ENCODE data around the gene TTYH1. TPM values are rescaled to one million over a fixed set of nuclear protein-coding genes. Genes with fewer than 3 reads are reported as not detected.

Gene TTYH1
- total and polyA plus RNA-seq, 2 donors (not counting 3 experiments of a cell fraction or from before 2014, with no cell fraction given) = not detected

DNA sequence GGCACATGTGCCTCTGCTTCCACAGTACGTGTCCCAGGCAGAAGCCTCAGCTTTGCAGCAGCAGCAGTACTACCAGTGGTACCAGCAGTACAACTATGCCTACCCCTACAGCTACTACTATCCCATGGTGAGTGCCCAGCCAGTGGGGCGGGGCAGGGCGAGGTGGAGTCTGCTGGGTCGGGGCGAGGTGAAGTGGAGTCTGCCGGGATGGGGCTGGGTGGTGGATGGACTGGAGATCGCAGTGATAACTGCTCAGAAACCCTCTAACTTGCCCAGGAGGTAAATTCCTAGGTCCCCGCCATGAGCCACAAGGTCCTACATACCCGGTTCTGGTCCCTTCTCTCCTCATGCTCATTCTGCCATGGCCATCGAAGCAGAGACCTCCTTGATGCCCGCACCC lies 37.4 kb downstream of the TTYH1 start:
- Histone ChIP-seq H3K4me2 (ENCODE audit: insufficient read depth, low read length) (no peak overlapping the region), H3K4me1 (ENCODE audit: control insufficient read depth, extremely low read depth, insufficient read depth, low read length) (peaks cover 17% of the 10 kb centered on the region), H3K27ac (ENCODE audit: insufficient read depth, low read depth, low read length) (no peak overlapping the region), H3K4me3 (replicated peaks in 1 of 3; ENCODE audit: insufficient read depth in 1 of 3, low read depth in 1 of 3, low read length in 3 of 3) (no peak overlapping the region), H3K36me3 (ENCODE audit: control insufficient read depth in 2 of 2, extremely low read depth in 1 of 2, insufficient read depth in 2 of 2, low read length in 2 of 2) (peaks cover 48 to 65% of the 10 kb centered on the region in 2 experiments), H3K27me3 (ENCODE audit: control insufficient read depth in 2 of 2, insufficient read depth in 2 of 2, low read length in 2 of 2) (no peaks in the 10 kb centered on the region), H2AFZ (ENCODE audit: low read depth, low read length) (no peak overlapping the region), H3K9me3 (replicated peaks; ENCODE audit: control insufficient read depth, insufficient read depth, low read length) (no peaks in the 10 kb centered on the region), H3K9ac (replicated peaks; ENCODE audit: extremely low read depth, insufficient read depth, low read length) (no peak overlapping the region), H3K9me1 (replicated peaks; ENCODE audit: control insufficient read depth, extremely low read depth, insufficient read depth, low read length) (no peaks in the 10 kb centered on the region), H4K20me1 (replicated peaks; ENCODE audit: control insufficient read depth, extremely low read depth, insufficient read depth, low read length) (peaks cover 11% of the 10 kb centered on the region), H3K79me2 (ENCODE audit: control insufficient read depth, insufficient read depth, low read length) (peaks cover 86% of the 10 kb centered on the region)
- ChIA-PET CTCF (no interaction called here), POLR2A (no interaction called here)
- TF ChIP-seq POLR2AphosphoS5 (IDR thresholded peaks at IDR 0.05; ENCODE audit: insufficient read depth, low read depth, low read length) (no peak), EZH2 (IDR thresholded peaks at IDR 0.05; ENCODE audit: borderline replicate concordance, low read depth, low read length, severe bottlenecking) (no peak), JUN (IDR thresholded peaks at IDR 0.05; ENCODE audit: borderline replicate concordance, insufficient read depth, insufficient read length, low read depth) (no peak), MYC (IDR thresholded peaks at IDR 0.05; ENCODE audit: low read depth, low read length) (no peak), FOS (IDR thresholded peaks at IDR 0.05; ENCODE audit: borderline replicate concordance, insufficient read depth, low read length) (no peak), POLR2A (IDR thresholded peaks at IDR 0.05; ENCODE audit: low read depth, low read length) (no peak), GATA2 (IDR thresholded peaks at IDR 0.05; ENCODE audit: insufficient read depth, insufficient read length, low read depth, low read length) (no peak)
- TF ChIP-seq, protein P1, sequence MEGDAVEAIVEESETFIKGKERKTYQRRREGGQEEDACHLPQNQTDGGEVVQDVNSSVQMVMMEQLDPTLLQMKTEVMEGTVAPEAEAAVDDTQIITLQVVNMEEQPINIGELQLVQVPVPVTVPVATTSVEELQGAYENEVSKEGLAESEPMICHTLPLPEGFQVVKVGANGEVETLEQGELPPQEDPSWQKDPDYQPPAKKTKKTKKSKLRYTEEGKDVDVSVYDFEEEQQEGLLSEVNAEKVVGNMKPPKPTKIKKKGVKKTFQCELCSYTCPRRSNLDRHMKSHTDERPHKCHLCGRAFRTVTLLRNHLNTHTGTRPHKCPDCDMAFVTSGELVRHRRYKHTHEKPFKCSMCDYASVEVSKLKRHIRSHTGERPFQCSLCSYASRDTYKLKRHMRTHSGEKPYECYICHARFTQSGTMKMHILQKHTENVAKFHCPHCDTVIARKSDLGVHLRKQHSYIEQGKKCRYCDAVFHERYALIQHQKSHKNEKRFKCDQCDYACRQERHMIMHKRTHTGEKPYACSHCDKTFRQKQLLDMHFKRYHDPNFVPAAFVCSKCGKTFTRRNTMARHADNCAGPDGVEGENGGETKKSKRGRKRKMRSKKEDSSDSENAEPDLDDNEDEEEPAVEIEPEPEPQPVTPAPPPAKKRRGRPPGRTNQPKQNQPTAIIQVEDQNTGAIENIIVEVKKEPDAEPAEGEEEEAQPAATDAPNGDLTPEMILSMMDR (IDR thresholded peaks at IDR 0.05; ENCODE audit: extremely low read depth in 1 of 2, insufficient read depth in 1 of 2, low read depth in 1 of 2, low read length in 2 of 2) = no peak
- TF ChIP-seq, protein P2, sequence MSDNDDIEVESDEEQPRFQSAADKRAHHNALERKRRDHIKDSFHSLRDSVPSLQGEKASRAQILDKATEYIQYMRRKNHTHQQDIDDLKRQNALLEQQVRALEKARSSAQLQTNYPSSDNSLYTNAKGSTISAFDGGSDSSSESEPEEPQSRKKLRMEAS (IDR thresholded peaks at IDR 0.05; ENCODE audit: insufficient read depth, insufficient read length) = no peak
- FAIRE-seq = no peak
- dilution Hi-C loops (cut with MboI; ENCODE audit: extremely low pct_ligation_motif_present, low sequenced_read_pairs) = no loop called here
- DNase-seq (ENCODE audit: low read depth, low spot score) = no peak
- intact Hi-C loops (cut with micrococcal nuclease) = no loop called here
- no TSS peak for BruUV-seq (replicated peaks)
